DOHH2 (cell line): ENCODE data around the gene NOS1.

Experiments
- CTCF ChIP-seq: fragments of 200-600 bp; sonication (generic); IDR thresholded peaks from one replicate; pipeline ENCODE4 v1.5.1; 2014; ENCODE audit warnings: antibody characterized with exemption, mild to moderate bottlenecking, low read depth, low read length; ENCODE audit not compliant: poor library complexity, severe bottlenecking
- EZH2phosphoT487 ChIP-seq: fragments of 200-600 bp; sonication (generic); IDR thresholded peaks from 2 replicates; pipeline ENCODE4 v1.6.1; 2017; ENCODE audit warnings: borderline replicate concordance, mild to moderate bottlenecking, antibody characterized with exemption, low read length, moderate library complexity, mixed read lengths

DNA sequence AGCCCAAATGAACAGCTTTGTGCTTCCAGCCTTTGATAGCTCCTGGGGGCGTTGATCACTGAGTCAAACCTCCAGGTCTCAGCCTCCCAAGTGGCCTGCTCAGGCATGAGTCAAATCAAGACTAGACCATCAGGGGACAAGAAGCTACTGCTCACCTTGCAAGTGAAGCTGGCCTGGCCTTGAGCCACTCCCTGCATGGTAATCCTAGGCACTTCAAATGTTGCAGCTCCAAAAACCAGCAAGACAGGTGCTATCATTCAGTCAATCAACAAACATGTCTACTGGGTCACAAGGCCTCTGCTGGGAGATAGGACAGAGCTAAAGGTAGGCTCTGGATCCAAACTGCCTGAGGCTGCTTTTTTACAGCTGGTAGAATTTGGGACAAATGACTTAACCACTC, 33.1 kb upstream of the NOS1 start:
- TF ChIP-seq CTCF: no peak
- TF ChIP-seq EZH2phosphoT487: no peak
